Activated effector memory CD4-positive, alpha-beta T cell treated with Interleukin-2 at 50 U/mL for 16 hours (primary cell): Measurements from ENCODE around the gene RARB.

Source experiments
- DNase-seq: peaks from one replicate; pipeline ENCODE4 v3.0.0-alpha.2; 2020

RARB gene

DNA sequence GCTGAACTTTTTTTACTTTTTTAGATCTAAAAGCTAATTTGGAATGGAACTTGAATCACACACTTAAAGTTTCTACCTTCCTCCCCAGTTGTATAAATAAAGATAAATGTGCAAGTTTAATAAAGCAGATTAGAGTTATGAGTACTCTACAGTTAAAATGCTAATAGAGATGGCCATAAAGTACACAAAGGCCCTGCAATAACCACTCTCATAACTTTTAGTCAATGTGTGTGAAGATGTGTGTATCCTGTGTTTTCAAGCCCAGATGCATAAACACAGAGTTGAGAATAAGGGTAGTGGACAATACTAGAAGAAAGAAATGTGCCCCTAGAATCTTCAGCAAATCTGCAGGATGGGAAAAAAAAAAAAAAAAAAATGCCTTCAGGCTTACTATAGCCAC lies 191.3 kb downstream of the RARB start:
- no peak for DNase-seq

GRCh38 chr3:25620493-25620892 lies 192.4 kb downstream of the RARB start:
- no peak for DNase-seq

DNA sequence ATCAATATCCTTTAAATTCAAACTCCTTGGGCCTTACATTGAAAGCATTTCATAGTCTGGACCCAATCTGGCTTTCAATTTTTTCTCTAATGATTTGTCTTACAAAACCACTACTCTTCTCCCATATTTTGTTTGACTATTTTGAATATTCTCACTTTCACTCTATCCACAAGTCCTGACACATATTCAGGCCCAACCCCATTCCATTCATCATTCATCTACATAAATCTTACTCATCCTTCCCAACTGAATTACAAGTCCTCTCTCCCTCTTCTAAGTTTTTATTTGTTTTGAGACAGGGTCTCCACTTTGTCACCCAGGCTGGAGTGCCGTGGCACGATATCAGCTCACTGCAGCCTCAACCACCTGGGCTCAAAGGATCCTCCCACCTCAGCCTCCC lies 193.0 kb downstream of the RARB start:
- no peak for DNase-seq

DNA sequence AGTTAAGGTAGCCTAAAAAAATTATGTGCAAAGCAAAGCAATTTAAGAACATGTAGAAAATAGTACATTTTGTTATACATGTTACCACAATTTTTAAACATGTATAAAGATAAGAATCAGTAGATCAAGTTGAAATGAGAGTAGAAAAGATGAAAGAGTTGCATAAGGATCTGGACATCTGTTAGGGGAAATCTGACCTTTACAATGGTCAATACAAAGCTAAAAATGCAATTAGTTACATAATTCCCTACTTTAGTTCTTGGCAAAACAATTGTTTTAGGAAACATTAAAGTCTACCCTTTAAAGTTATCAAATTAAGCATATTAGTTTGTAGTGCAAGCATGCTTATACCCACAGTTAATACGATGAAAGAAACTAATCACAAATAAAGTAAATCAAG lies 203.9 kb downstream of the RARB start:
- DNase-seq: no peak

DNA sequence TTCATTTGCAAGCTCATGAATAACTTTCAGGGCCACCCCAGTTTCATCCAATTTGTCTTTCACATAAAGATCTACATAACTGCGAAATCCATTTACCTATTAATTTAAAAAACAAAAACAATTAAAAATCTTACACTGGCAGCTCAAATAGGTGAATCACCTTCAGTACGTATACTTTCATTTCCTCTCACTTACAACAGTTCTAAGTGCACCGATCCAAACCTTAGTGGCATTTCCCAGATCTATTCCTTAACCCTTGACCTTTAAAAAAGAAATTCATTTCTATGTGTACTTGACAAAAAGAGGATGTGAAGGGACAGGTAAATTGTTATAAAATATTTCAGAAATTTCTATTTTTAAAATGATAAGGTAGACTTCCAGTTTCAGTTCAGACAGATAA lies 205.9 kb downstream of the RARB start:
- DNase-seq: no peak

GRCh38 chr3:25635038-25635437 lies 207.0 kb downstream of the RARB start:
- no peak for DNase-seq
